Body of pancreas (tissue), 4 donors: ENCODE results near the gene SEMA4D. TPM values are rescaled to one million over a fixed set of nuclear protein-coding genes. Genes with fewer than 3 reads are reported as not detected.

Experiments used
- ATAC-seq: fragments of 150-250 bp; one replicate; pipeline ENCODE4 v1.9.1; 2016
- DNase-seq, 4 donors: peaks; one replicate each; pipeline ENCODE4 v3.0.0-alpha.2; 2019
- H3K27ac ChIP-seq, 4 donors: fragments of 200-600 bp; sonication (generic); 1 replicate in 3 of 4; 2 replicates in 1 of 4; pipeline versions ENCODE4 v1.5.1 to v1.6.1; 2016 to 2019; ENCODE audit warnings: mild to moderate bottlenecking in 1 of 4, mixed read lengths in 1 of 4, moderate library complexity in 1 of 4
- H3K27me3 ChIP-seq, 2 donors: fragments of 200-600 bp; sonication (generic); one replicate each; pipeline ENCODE4 v1.6.0; 2016; ENCODE audit warnings: mild to moderate bottlenecking in 1 of 2
- H3K36me3 ChIP-seq, 2 donors: fragments of 200-600 bp; sonication (generic); replicated peaks in 1 of 2; 2 replicates each; pipeline ENCODE4 v1.5.1; 2016; ENCODE audit warnings: low read depth in 2 of 2; ENCODE audit not compliant: insufficient read depth in 1 of 2
- H3K4me1 ChIP-seq: fragments of 200-600 bp; sonication (generic); one replicate; pipeline ENCODE4 v1.6.0; 2016
- H3K4me3 ChIP-seq, 2 donors: fragments of 200-600 bp; sonication (generic); 1 replicate in 1 of 2; 2 replicates in 1 of 2; pipeline ENCODE4 v1.5.1; 2016 to 2019
- H3K9me3 ChIP-seq, 3 donors: fragments of 200-600 bp; sonication (generic); 1 replicate in 2 of 3; 2 replicates in 1 of 3; pipeline ENCODE4 v1.5.1; 2016
- CTCF ChIP-seq, 7 experiments: fragments of 450-650 bp in 4 of 7; fragments of 200-600 bp in 3 of 7; sonication (generic) in 3 of 7; IDR thresholded peaks; one replicate each; pipeline ENCODE4 v1.5.1; 2016 to 2019; ENCODE audit warnings: antibody characterized with exemption in 7 of 7
- POLR2A ChIP-seq, 3 donors: fragments of 450-650 bp; IDR thresholded peaks; one replicate each; pipeline ENCODE4 v1.6.1; 2016; ENCODE audit warnings: antibody characterized with exemption in 3 of 3, mild to moderate bottlenecking in 2 of 3
- WGBS, 2 donors: methylation state at CpG; one replicate each; pipeline ENCODE4 v1.1.5; 2017; 5-methylcytosine and 5-hydroxymethylcytosine counted together
- intact Hi-C: fragments of 100-400 bp; cut with DNase I; formaldehyde crosslinking; loops from one replicate; pipeline ENCODE4 v1.15.1; 2023
- total RNA-seq, 2 donors: library from RNA; depleted of rRNA; stranded (reverse); fragments of >200 nt; gene quantifications; one replicate each; pipeline ENCODE4 v1.1.0, GENCODE V29; 2016

Gene SEMA4D
- total RNA-seq, 2 donors from 2014 or later = 15.6 to 18.1 TPM

DNA sequence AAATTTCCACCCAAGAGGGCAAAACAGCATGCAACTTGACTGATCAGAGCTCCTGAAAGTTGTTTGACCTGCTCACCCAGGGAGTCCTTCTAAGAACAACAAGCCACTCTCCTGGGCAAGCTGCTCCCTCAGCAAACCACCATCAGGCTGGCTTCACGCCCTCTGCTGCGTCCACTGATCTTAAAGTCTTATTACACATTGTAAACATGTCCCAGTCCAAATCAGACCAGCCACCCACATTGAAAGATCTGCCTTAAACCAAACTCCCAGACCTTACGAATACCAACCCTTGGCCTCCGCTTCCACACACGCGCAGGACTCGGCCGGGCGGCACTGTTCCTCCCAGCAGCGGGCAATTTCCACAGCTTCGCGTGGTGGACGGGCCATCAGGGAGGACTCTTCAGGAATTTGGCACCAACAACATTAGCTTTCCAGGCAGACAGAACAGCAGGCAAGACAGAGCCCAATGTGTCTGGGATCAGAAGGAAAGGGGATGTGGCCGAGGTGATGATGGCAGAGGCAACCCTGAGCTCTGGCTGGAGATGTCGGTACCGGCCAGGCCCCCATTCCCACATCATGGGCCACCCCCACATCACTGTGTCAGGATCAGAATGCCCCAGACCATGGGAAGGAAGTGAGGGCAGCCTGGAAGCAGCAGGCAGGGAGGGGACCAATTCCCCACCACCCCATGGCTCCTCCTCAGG, 56.8 kb downstream of the SEMA4D start:
- 84 to 92% methylated on average over 16 of the region's 16 CpGs for WGBS, 2 donors
- H3K9me3 ChIP-seq = no peaks in the 10 kb centered on the region
- no peak for ATAC-seq
- H3K4me1 ChIP-seq = no peaks in the 10 kb centered on the region
- intact Hi-C loops = no loop called here
- H3K27ac ChIP-seq = no peak overlapping the region
- H3K4me3 ChIP-seq = no peak overlapping the region
- no peak for DNase-seq
- no peaks in the 10 kb centered on the region for H3K36me3 ChIP-seq
- H3K27me3 ChIP-seq = no peaks in the 10 kb centered on the region
- TF ChIP-seq POLR2A (IDR thresholded peaks at IDR 0.05) (no peak), CTCF (IDR thresholded peaks at IDR 0.05) (no peak)

- Histone ChIP-seq H3K9me3 (no peaks in the 10 kb centered on the region), H3K27ac (no peak overlapping the region), H3K4me3 (no peak overlapping the region), H3K4me1 (peaks cover 4% of the 10 kb centered on the region), H3K27me3 (no peaks in the 10 kb centered on the region), H3K36me3 (no peaks in the 10 kb centered on the region)
- TF ChIP-seq CTCF (IDR thresholded peaks at IDR 0.05) (no peak), POLR2A (IDR thresholded peaks at IDR 0.05) (peak in 1 of 3 donors; percentile 26)
- intact Hi-C loops = no loop called here
- DNase-seq = peak in 1 of 4 donors; percentile 73
- no peak for ATAC-seq
- WGBS, 2 donors = 69 to 87% methylated on average over 7 of the region's 7 CpGs
Observed at GRCh38 chr9:89440548-89440947, 57.4 kb downstream of the SEMA4D start.

GRCh38 chr9:89440046-89440445, 57.9 kb downstream of the SEMA4D start:
- DNase-seq = no peak
- no peak for TF ChIP-seq POLR2A (IDR thresholded peaks at IDR 0.05)
- TF ChIP-seq CTCF (IDR thresholded peaks at IDR 0.05) = no peak
- Histone ChIP-seq H3K27me3 (no peaks in the 10 kb centered on the region), H3K27ac (no peak overlapping the region), H3K9me3 (no peaks in the 10 kb centered on the region), H3K4me3 (no peak overlapping the region), H3K36me3 (no peaks in the 10 kb centered on the region), H3K4me1 (peaks cover 9% of the 10 kb centered on the region)
- WGBS, 2 donors = 87 to 89% methylated on average over 6 to 7 of the region's 8 CpGs
- intact Hi-C loops = no loop called here
- ATAC-seq = no peak

DNA sequence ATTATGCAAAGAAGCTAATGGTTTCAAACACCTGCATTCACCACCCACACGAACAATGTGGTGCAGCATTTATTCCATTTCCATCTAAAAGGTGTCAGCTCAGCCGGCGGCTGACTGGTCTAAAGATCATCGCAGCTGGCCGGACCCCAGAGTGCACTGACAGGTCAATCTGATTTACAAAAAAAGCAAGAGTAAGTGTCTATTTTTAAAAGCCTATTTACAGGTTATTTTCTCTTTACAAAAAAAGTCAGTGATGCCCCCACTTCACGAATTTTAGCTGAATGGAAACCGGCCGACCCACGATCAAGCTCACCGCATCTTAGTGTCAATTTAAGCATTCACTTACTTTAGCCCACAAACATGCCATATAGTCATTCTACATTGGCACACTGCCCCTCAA, 58.3 kb downstream of the SEMA4D start:
- DNase-seq (no peak), ATAC-seq (no peak)
- no peak overlapping the region for H3K27ac ChIP-seq
- no peaks in the 10 kb centered on the region for H3K9me3 ChIP-seq
- no peak for TF ChIP-seq POLR2A (IDR thresholded peaks at IDR 0.05)
- no peak for TF ChIP-seq CTCF (IDR thresholded peaks at IDR 0.05)
- no peak overlapping the region for H3K4me3 ChIP-seq
- H3K4me1 ChIP-seq = peaks cover 14% of the 10 kb centered on the region
- no peaks in the 10 kb centered on the region for H3K36me3 ChIP-seq
- WGBS, 2 donors = 89% methylated on average over 10 of the region's 10 CpGs
- H3K27me3 ChIP-seq = no peaks in the 10 kb centered on the region
- intact Hi-C loops = no loop called here

- H3K36me3 ChIP-seq = no peaks in the 10 kb centered on the region
- TF ChIP-seq POLR2A (IDR thresholded peaks at IDR 0.05) (no peak), CTCF (IDR thresholded peaks at IDR 0.05) (no peak)
- no peak overlapping the region for H3K27ac ChIP-seq
- H3K27me3 ChIP-seq = no peaks in the 10 kb centered on the region
- DNase-seq (no peak), ATAC-seq (no peak)
- H3K4me3 ChIP-seq = no peak overlapping the region
- peaks cover 16% of the 10 kb centered on the region for H3K4me1 ChIP-seq
- WGBS, 2 donors = 77 to 84% methylated on average over 6 to 7 of the region's 7 CpGs
- intact Hi-C loops = no loop called here
- no peaks in the 10 kb centered on the region for H3K9me3 ChIP-seq
Observed at GRCh38 chr9:89438194-89438593, 59.7 kb downstream of the SEMA4D start.
